ENCODE measurements around the gene MIA3.
"Not testable (repeated sequence)": the region's sequence is repeated elsewhere in the genome, so short reads cannot be mapped to it uniquely, and the experiment has no call there.

Gene MIA3

DNA sequence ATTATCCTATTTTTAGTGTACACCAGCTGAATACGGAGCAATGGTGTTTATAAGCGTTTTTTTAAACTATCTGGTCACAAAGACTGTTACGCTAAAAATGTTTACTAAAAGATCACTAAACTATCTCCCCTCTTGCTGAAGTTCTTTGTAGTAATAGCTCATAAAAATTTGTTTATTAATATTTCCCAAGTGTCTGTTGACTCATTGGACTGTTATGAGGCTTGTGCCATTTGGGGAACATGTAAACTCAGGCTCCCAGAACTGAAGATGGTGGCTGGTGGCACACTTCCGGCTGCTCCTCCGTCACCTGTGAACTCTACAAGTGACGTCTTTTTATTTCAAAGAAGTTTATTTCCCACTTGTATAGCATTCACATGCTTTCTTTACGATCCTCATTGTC, 48.1 kb downstream of the MIA3 start:
- no peak for DNase-seq

DNA sequence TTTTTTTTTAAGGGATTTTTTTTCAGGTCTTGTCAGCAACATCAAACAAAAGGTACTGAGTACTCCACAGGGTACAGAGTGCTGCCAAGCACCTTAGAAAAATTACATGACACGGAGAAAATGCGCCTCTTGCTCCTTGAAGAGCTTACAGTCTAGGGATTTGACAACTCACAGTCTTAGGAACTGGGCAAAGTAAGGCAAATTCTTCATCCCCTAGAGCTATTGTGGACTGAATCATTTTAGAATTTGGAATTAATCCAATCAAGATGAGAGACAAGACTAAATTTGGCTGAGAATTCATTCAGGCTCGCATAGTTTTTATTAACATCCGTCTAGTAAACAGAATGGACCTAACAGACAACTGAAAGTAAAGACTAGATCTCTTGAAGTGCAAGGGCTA, 50.3 kb downstream of the MIA3 start:
- DNase-seq: not testable (repeated sequence)

DNA sequence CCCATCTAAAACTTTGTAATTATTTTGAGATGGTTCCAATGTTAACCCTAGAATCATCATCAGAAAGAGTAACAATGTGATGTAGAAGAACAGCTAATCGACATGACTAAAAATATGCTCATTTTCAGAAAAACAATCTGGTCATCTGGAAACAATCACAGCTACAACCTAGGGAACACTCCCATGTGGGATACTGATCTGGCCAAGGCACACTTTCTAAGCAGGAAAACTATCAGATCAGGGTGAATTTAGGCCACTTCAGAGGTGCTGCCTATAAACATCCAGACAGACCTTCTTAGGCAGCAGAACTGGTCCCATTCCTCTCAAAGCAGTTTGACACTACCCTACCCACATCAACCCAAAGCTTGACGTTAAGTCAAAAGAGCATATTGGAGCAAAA, 51.2 kb downstream of the MIA3 start:
- DNase-seq: not testable (repeated sequence)

DNA sequence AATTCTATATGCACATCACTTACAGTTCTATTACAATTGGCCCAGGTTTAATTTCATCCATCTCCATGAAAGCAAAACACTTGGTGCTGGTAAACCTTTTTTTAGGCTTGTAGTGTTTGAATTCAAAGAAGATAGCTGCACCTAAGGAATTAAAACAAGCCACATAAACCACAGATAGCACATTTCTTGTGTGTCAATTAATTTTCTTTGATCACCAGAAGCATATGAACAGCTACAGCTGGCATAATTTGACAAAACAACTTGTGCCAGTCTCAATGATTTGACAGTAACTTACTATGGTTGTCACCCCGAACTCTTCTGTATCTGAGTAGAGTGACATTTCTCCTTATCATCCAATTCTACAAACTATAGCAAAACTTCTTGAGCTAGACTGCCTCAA, 52.2 kb downstream of the MIA3 start:
- DNase-seq: no peak

DNA sequence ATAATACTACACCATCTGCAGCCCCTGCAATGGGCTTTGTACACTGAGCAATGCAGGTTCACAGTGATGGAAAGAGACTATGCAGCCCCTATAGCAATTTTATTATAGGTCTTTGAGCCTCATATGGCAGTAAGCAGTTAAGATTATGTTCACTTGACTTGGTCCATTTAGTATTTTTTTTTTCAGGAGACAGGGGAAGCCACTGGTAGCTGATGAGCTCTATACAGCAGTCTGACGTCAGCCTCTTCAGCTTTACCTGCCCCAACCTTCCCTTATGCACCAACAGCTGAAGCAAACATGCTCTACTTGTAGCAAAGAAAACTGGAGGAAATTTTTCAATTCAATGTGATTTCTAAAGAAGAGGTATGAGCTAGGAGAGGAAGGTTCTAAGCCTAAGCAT, 62.2 kb downstream of the MIA3 start:
- DNase-seq: no peak

DNA sequence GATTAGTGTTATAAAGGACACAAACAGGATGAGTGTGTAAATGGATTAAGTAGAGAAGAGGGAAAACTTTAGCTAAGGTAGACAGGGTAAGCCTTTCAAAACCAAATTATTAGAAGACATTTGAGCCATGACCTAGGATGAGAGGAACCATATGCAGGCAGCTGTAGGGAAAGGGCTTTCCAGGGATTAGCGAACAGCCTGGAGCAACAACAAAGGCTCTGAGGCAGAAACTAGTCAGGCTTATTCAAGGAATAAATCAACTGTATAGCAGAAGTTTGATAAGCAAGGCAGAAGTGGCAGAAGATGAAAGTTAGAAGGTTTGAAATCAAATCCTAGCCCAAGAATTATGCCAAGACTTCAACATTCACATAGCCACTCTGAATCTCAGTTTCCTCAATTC, 73.1 kb downstream of the MIA3 start:
- no peak for DNase-seq

DNA sequence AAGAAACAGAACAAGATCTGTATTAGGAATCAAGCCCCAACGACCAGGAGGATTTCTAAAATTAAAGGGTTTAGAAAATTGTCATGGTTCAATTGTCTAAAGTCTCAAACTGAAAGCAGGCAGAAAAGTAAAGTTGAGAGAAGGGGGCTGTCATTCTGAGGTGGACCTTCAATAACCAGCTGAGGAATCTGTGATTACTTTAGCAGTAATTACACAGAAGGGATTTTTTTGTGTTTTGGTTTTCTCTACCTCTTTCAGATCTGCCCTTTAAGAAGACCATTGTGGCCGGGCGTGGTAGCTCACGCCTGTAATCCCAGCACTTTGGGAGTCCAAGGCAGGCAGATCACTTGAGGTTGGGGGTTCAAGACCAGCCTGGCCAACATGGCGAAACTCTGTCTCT, 77.0 kb downstream of the MIA3 start:
- DNase-seq: no peak

DNA sequence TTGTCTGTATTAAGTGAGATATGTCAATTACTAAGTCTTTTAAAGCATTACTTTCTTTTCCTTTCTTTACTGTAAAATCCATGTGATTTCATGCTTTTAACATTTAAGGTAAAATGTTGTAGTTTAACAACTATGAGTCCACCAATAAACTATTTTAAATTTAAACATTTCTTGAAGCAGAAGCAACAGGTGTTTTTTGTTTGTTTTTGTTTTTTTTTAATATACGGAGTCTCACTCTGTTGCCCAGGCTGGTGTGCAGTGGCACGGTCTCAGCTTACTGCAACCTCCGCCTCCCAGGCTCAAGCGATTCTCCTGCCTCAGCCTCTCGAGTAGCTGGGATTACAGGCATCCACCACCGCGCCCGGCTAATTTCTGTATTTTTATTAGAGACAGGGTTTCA, 78.8 kb downstream of the MIA3 start:
- DNase-seq: no peak

DNA sequence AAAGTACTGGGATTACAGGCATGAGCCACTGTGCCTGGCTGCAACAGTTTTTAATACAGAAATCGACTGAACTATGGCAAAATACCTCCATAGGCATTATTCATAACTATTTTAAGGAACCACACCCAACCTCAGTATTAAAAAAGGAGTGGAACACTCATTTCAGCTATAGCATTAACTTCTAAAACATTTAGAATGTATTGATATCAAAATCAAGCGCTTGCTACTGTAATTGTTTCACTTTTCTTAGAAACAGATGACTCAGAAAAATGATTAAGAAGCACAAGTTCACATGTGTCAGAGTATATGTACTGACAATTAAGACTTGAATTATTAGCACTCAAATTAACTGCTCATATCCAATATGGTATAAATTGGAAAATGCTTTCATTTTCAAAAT, 79.3 kb downstream of the MIA3 start:
- no peak for DNase-seq

DNA sequence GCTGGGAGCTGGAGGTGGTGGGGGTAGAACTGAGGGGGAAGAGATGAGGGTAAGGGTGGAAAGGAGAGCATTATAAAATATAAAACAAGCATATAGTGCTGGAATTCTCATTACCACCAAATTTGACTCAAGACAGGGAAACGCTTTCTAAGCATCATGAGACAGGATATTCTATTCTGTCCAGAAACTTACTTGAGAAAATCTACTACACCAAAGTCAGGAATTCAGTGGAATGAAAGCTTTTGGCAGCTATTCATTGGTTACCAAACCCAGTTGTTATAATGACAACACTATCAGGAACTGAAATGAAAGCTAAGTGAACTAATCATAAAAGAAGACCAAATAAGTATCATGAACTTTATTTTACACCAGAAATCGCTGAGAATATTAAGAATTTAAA, 79.9 kb downstream of the MIA3 start:
- no peak for DNase-seq

DNA sequence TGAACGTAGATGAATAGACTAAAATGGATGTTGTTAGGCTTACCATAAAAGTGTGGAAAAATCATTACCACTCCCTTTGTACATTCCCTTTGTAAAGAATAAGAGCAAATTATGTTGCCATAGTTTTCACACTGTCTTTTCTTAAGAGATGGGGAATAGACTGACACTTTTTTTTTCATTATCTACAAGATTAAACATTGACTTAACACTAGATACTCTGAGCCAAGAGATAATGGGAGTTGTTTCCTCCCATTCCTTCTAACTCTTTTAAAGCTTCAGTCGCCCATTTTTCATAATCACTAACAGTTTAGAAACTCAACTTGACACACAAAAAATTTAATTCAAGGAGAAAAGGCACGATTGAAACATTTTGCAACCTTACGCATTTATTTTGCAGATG, 84.3 kb downstream of the MIA3 start:
- DNase-seq: no peak

DNA sequence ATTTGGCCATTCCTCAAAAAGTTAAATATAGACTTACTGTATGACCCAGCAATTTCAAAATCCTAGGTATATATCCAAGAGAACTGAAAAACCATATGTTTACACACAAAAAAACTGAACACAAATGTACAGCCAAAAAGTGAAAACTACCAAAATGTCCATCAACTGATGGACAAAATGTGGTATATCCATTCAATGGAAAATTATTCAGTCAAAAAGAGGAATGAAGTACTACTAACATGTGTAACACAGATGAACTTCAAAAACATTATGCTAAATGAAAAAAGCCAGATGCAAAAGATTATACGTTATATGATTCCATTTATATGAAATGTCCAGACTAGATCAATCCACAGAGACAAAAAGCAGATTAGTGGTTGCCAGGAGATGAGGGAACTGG, 86.4 kb downstream of the MIA3 start:
- DNase-seq: no peak

DNA sequence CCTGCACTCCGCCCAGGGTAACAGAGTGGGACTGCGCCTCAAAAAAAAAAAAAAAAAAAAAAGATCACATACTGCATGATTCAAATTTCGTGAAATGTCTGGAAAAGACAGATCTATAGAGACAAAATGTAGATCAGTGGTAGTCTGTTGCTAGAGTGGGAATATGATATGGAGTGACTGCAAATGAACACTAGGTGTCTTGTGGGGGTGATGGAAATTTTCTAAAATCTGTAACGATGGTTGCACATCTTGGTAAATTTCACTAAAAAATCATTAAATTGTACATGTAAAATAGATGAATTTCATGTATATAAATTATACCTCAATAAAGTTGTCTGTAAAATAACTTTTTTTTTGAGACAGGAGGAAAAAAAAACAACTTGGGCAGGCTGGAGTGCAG, 88.9 kb downstream of the MIA3 start:
- no peak for DNase-seq

DNA sequence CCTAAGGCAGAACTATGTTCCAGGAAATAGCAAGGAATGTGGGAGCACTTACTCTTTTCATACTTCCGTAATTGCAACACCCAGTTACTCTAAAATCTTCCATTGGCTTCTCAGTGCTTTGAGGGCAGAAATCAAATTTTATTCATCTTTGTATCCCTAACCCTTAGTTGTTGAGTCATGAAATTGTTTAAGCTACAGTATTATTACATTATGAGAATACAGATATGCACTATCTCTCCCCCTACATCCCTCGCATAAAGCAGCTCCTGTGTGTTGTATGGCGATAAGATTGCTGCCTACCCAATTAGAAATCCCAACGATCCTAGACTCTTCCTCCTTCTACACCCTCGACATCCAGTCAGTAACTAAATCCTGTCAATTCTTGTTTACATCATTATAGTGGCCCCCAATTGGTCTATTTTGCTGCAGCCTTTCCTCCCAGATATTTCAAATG, 91.8 kb downstream of the MIA3 start:
- DNase-seq: no peak

DNA sequence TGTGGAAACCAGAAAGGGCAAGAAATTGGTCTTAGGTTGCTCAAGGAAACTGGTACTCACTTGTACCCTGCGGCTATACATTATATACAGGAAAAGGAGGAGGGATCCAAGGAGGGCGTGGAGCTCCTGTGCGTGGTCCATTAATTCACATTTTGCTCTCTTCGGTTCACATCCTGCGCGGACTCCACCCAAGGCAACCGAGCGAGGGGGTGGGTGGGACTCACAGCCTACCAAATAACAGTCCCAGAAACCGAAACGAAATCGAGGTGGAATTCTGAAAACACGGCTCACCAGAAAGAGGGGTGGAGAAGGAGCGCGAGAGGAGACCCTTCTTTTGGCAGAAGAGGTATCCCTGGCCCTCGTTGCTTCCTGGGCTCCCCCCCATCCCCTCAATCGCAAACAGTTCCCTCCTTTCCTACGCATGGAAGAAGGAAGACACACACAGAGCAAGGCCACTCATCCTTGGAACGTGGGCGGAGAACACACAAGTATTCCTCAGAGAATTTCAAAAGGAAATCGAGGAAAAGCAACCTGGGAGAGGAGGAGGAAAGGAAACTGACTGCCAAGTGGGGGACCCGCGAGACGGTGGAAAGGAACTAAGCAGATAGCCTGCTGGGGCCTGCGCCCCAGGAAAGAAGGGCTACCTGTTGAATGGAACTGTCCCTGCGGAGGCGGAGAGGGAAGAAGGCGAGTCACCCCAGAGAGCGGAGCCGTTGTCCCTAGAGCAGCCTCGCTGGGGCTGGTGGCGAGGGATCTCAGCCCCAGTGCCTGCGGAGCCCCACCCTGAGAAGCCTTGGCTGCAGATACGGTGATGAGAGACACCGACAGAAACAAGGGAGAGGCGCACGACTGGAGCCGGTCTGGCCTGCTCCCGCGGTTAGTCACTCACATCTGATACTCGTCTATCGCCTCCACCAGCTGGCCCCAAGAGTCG, 93.7 kb downstream of the MIA3 start:
- DNase-seq: peak; percentile 55 to 68

DNA sequence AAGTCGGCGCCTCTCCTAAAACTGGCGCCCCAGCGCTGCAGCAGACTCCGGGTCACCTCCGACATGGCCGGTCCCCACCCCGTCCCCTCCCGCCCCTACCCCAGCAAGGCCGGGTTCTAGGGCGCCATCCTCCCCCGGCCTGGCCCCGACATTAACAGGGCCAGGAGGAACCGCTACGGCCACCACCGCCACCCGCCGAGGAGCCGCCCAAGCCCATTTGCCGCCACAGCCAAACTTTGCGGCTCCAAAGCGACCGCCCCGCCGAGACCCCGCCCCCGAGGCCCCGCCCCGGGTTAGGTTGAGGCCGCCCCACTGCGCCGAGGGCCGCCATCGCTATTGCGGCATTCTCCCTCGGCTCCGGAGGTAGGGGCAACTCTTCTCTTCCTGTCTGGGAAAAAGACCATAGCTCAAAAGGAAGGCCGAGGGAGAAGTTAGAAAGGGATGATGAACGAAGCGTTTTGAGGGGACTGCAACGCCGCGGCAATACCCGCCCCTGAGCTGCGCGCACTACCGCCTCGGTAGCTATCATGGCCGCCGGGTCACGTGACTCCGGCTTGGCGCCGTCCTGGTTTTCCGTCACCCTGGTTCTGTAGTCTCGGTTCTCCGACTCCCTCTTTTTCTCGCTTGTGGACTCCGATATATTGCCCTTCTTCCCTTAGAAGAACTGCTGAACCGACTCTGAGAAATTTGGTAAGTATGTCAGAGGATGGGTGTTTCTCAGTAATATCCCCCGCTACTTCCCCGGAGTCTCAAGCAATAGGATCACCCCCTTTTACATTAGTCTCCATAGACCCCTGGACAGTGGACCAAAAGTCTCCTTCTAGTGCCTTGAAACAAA, 94.6 kb downstream of the MIA3 start, which contains the start of the genes AIDA and BROX:
AIDA (minus strand) TSS at position 239 of the 838 bp plus-strand sequence; CDS start at position 65, 174 bp downstream.
BROX (plus strand) TSS at position 312 of the 838 bp plus-strand sequence. CDS start 3,136 bp downstream, outside the sequence.
- peak; percentile 92 to 94 for DNase-seq

DNA sequence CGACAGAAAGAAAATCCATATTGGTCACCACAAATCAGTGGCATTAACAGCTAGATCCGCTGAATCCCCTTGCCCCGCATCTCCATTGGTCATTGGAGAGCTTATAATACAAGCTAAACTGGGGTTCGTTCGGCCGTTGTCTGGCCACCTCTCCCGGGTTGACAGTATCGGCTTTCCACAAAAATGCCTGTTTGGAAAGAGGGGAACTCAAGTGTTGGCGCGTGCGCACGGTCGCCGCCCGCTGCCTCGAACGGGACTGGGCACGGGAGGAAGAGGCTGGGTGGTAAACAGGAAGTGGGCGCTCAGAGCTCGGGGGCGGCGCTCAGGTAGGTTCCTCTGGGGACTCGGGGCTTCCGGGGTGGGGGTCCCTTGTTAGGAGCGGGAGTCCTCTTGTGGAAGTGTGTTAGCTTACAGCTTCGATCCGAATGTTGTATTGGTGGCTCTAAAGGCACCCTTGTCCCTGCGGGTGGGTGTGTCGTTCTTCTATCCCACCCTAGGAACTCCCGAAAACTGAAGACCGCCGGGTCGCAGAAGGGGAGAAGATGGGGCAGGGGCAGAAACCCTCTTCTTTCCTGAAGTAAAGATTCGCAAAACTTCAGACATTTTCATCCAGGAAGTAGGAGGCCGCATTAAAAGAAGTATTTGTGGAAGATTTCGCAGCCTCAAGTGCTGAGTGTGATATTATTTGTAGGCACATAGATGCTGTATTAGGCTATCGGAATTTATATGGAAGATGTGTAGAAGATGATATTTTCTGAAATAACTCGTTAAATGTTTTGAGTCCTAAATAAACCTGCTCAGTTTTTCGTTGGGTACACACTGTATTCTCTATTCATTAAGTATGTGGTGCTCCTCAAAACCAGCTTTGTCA, 95.4 kb downstream of the MIA3 start:
- peak; percentile 94 to 96 for DNase-seq

DNA sequence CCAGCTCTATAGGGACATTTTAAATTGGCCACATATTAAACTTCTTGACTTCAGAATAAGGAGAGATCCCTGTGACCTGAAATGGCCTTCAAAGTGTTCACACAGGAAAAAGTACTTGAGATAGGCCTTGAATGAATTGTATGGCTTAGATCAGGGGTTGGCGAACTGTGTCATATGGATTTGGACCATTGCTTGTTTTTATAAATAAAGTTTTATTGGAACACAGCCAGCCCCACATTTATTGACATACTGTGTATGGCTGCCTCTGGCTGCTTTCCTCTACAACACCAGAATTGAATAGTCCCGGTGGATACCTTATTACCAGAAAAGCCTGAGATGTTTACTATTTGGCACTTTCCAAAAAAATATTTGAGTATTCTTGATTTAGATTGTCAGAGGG, 98.5 kb downstream of the MIA3 start:
- no peak for DNase-seq
